Left ventricle myocardium inferior (tissue), 1 donor: ENCODE results near the gene ALG1. TPM values are rescaled to one million over a fixed set of nuclear protein-coding genes. Genes with fewer than 3 reads are reported as not detected.
A peak's percentile ranks its signal among the peaks of the same experiment; 100 is the strongest.

Experiments used
- DNase-seq: peaks from one replicate; pipeline ENCODE4 v3.0.0-alpha.2; 2020
- H3K27ac ChIP-seq: fragments of 200-600 bp; replicated peaks from 2 replicates; pipeline ENCODE4 v1.8.0; 2021
- H3K27me3 ChIP-seq: fragments of 200-600 bp; 2 replicates; pipeline ENCODE4 v1.8.0; 2021; ENCODE audit warnings: low read depth
- H3K36me3 ChIP-seq: fragments of 200-600 bp; 2 replicates; pipeline ENCODE4 v1.8.0; 2021
- H3K4me1 ChIP-seq: fragments of 200-600 bp; 2 replicates; pipeline ENCODE4 v1.8.0; 2021
- H3K4me3 ChIP-seq: fragments of 200-600 bp; 2 replicates; pipeline ENCODE4 v1.8.0; 2021; ENCODE audit warnings: mild to moderate bottlenecking, moderate library complexity
- H3K9me3 ChIP-seq: fragments of 200-600 bp; replicated peaks from 2 replicates; pipeline ENCODE4 v1.8.0; 2021
- intact Hi-C: fragments of 100-400 bp; cut with micrococcal nuclease; formaldehyde crosslinking; loops from one replicate; pipeline ENCODE4 v1.11.0; 2022
- total RNA-seq: library from RNA; stranded (reverse); fragmentation: NEBNext Ultra II Directional; extraction: Animal tissue kit (Norgen Biotek cat#: 25700); gene quantifications from one replicate; pipeline ENCODE4 v1.2.1, GENCODE V29; 2021
- TF ChIP-seq, protein P1 (sequence below): fragments of 200-600 bp; IDR thresholded peaks from 2 replicates; pipeline ENCODE4 v1.8.0; 2021; ENCODE audit warnings: antibody characterized with exemption, mild to moderate bottlenecking, borderline replicate concordance
- donor health status: DM: no; HTN: yes; CAD: no; lungs with severe emphysema.

The ALG1 gene
- total RNA-seq, 1 donor from 2014 or later = 7.3 TPM

GRCh38 chr16:5032748-5033167, 38.9 kb upstream of the ALG1 start:
- TF ChIP-seq, protein P1, sequence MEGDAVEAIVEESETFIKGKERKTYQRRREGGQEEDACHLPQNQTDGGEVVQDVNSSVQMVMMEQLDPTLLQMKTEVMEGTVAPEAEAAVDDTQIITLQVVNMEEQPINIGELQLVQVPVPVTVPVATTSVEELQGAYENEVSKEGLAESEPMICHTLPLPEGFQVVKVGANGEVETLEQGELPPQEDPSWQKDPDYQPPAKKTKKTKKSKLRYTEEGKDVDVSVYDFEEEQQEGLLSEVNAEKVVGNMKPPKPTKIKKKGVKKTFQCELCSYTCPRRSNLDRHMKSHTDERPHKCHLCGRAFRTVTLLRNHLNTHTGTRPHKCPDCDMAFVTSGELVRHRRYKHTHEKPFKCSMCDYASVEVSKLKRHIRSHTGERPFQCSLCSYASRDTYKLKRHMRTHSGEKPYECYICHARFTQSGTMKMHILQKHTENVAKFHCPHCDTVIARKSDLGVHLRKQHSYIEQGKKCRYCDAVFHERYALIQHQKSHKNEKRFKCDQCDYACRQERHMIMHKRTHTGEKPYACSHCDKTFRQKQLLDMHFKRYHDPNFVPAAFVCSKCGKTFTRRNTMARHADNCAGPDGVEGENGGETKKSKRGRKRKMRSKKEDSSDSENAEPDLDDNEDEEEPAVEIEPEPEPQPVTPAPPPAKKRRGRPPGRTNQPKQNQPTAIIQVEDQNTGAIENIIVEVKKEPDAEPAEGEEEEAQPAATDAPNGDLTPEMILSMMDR = no peak
- Histone ChIP-seq H3K27me3 (no peaks in the 10 kb centered on the region), H3K27ac (no peak overlapping the region), H3K4me1 (peaks cover 34% of the 10 kb centered on the region), H3K9me3 (no peaks in the 10 kb centered on the region), H3K4me3 (peak overlapping the region; percentile 99), H3K36me3 (peaks cover 18% of the 10 kb centered on the region)
- intact Hi-C loops = no loop called here
- DNase-seq = no peak

- H3K4me3 ChIP-seq = peak within 1 kb of the TSS; percentile 99
- H3K36me3 ChIP-seq = peaks cover 15% of the 10 kb centered on the region
- no peaks in the 10 kb centered on the region for H3K27me3 ChIP-seq
- H3K4me1 ChIP-seq = peaks cover 34% of the 10 kb centered on the region
- peak within 1 kb of the TSS; percentile 80 for H3K27ac ChIP-seq
- intact Hi-C loops = no loop called here
- DNase-seq = peak; percentile 91
- no peaks in the 10 kb centered on the region for H3K9me3 ChIP-seq
- TF ChIP-seq, protein P1 = no peak
Measured at GRCh38 chr16:5033256-5034166, 38.1 kb upstream of the ALG1 start, which contains the start of gene NAGPA. Gene NAGPA (minus strand): TSS chr16:5033935. CDS start chr16:5033914, 21 bp downstream.

GRCh38 chr16:5034167-5034523, 37.5 kb upstream of the ALG1 start:
- intact Hi-C loops = no loop called here
- Histone ChIP-seq H3K4me3 (peak overlapping the region; percentile 99), H3K9me3 (no peaks in the 10 kb centered on the region), H3K4me1 (peaks cover 34% of the 10 kb centered on the region), H3K36me3 (peaks cover 12% of the 10 kb centered on the region), H3K27ac (peak overlapping the region; percentile 80), H3K27me3 (no peaks in the 10 kb centered on the region)
- no peak for DNase-seq
- TF ChIP-seq, protein P1 = no peak

DNA sequence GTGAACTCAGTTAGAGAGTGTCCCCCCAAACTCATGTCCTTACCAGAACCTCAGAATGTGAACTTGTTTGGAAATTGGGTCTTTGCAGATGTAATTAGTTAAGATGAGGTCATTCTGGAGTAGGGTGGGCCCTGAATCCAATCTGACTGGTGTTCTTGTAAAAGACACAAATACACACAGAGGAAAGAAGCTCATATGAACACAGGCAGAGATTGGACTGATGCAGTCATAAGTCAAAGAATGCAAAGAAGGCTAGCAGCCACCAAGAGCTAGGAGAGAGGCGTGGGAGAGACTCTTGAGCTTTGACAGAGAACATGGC, 35.8 kb upstream of the ALG1 start:
- intact Hi-C loops = no loop called here
- Histone ChIP-seq H3K4me3 (no peak overlapping the region), H3K9me3 (no peaks in the 10 kb centered on the region), H3K27ac (no peak overlapping the region), H3K27me3 (no peaks in the 10 kb centered on the region), H3K4me1 (peaks cover 34% of the 10 kb centered on the region), H3K36me3 (no peaks in the 10 kb centered on the region)
- DNase-seq = no peak
- TF ChIP-seq, protein P1 = no peak

DNA sequence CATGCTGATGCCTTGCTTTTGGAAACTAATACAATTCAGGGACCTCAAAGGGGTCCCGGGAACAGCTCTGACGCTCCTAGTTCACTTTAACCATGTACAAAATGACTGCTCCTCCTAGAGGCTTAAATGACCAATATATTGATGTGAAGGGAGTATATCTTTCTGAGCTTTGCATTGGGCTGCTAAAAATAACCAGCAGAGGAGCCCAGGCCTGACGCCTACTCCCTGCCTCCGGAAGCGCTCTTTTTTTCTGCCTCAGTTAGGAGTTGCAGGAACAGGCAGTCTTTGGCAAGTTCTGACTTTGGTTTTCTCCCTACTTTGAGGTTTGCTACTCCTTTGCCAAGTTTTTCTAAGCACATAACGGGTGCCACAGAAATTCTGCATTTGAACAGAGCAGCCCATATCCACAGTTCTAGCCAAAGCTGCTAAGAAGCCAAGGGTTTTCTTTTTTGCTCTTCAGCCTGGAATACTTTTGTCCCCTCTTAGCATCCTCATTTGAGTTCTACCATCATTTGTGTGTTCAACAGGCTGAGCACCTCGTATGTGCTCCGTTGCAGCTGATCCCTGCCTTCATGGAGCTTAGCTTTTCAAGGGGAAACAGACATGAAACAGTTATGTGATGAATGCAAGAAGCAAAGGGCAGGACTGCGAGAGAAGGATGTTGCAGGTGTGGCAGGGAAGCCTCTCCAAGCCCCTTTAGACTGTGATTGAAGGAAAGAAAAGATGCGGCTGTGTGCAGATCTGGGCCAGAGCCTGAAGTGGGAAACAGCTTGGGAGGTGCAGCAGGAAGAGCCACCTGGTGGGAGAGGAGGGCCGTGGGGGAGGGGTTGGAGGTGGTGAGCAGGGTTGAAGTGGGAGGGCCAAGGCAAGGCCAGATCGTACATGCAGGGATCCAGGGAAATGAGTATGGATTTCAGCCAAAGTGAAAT, 35.2 kb upstream of the ALG1 start:
- H3K27ac ChIP-seq = no peak overlapping the region
- no peaks in the 10 kb centered on the region for H3K9me3 ChIP-seq

More for the DNA sequence above, 35.2 kb upstream of the ALG1 start:
- intact Hi-C loops = no loop called here
- TF ChIP-seq, protein P1 = no peak
- Histone ChIP-seq H3K4me3 (no peak overlapping the region), H3K4me1 (peaks cover 34% of the 10 kb centered on the region), H3K27me3 (no peaks in the 10 kb centered on the region), H3K36me3 (no peaks in the 10 kb centered on the region)
- no peak for DNase-seq
